Neutrophil (primary cell): ENCODE results near the gene DCDC2.

ENCODE experiments used
- H3K27ac ChIP-seq: fragments of 200-600 bp; sonication (generic); 2 replicates; pipeline ENCODE4 v1.5.1; 2016; ENCODE audit warnings: mild to moderate bottlenecking, moderate library complexity
- H3K27me3 ChIP-seq: fragments of 200-600 bp; sonication (generic); 2 replicates; pipeline ENCODE4 v1.6.0; 2016; ENCODE audit warnings: mild to moderate bottlenecking
- H3K36me3 ChIP-seq: fragments of 200-600 bp; sonication (generic); 2 replicates; pipeline ENCODE4 v1.5.1; 2017
- H3K4me1 ChIP-seq, 2 experiments: fragments of 200-600 bp in 1 of 2; sonication (generic) in 1 of 2; 1 replicate in 1 of 2; 2 replicates in 1 of 2; pipeline versions ENCODE4 v1.5.1 to v1.6.1; 2013 to 2016; ENCODE audit warnings: low read depth in 1 of 2, low read length in 1 of 2, mild to moderate bottlenecking in 1 of 2, moderate library complexity in 1 of 2; ENCODE audit not compliant: control insufficient read depth in 1 of 2, insufficient read depth in 1 of 2
- H3K4me3 ChIP-seq, 2 experiments: fragments of 200-600 bp in 1 of 2; sonication (generic) in 1 of 2; 1 replicate in 1 of 2; 2 replicates in 1 of 2; pipeline ENCODE4 v1.5.1; 2013 to 2016; ENCODE audit warnings: low read depth in 1 of 2, low read length in 1 of 2, mild to moderate bottlenecking in 1 of 2, moderate library complexity in 1 of 2
- H3K9me3 ChIP-seq: fragments of 200-600 bp; sonication (generic); 2 replicates; pipeline ENCODE4 v1.5.1; 2016
- CTCF ChIP-seq: fragments of 200-600 bp; sonication (generic); IDR thresholded peaks from 2 replicates; pipeline ENCODE4 v1.5.1; 2016; ENCODE audit warnings: antibody characterized with exemption

The DCDC2 gene

GRCh38 chr6:24157886-24158285, 200.0 kb downstream of the DCDC2 start:
- no peaks in the 10 kb centered on the region for H3K9me3 ChIP-seq
- no peaks in the 10 kb centered on the region for H3K36me3 ChIP-seq
- no peak for TF ChIP-seq CTCF
- no peaks in the 10 kb centered on the region for H3K27me3 ChIP-seq
- no peaks in the 10 kb centered on the region for H3K4me1 ChIP-seq
- no peak overlapping the region for H3K4me3 ChIP-seq
- no peak overlapping the region for H3K27ac ChIP-seq

- no peak overlapping the region for H3K27ac ChIP-seq
- TF ChIP-seq CTCF: no peak
- H3K36me3 ChIP-seq: no peaks in the 10 kb centered on the region
- no peak overlapping the region for H3K4me3 ChIP-seq
- no peaks in the 10 kb centered on the region for H3K9me3 ChIP-seq
- no peaks in the 10 kb centered on the region for H3K27me3 ChIP-seq
- H3K4me1 ChIP-seq: no peaks in the 10 kb centered on the region
These were observed 203.7 kb downstream of the DCDC2 start for GRCh38 chr6:24154121-24154520.

- Histone ChIP-seq H3K27ac (no peak overlapping the region), H3K27me3 (no peaks in the 10 kb centered on the region), H3K4me1 (no peaks in the 10 kb centered on the region), H3K9me3 (no peaks in the 10 kb centered on the region), H3K36me3 (no peaks in the 10 kb centered on the region), H3K4me3 (no peak overlapping the region)
- no peak for TF ChIP-seq CTCF
These were observed 205.8 kb downstream of the DCDC2 start for GRCh38 chr6:24152014-24152413.

- Histone ChIP-seq H3K4me3 (no peak overlapping the region), H3K27me3 (no peaks in the 10 kb centered on the region), H3K4me1 (no peaks in the 10 kb centered on the region), H3K9me3 (no peaks in the 10 kb centered on the region), H3K36me3 (no peaks in the 10 kb centered on the region), H3K27ac (no peak overlapping the region)
- no peak for TF ChIP-seq CTCF
These were observed 208.0 kb downstream of the DCDC2 start for GRCh38 chr6:24149836-24150235.

GRCh38 chr6:24149296-24149695, 208.6 kb downstream of the DCDC2 start:
- no peaks in the 10 kb centered on the region for H3K4me1 ChIP-seq
- no peaks in the 10 kb centered on the region for H3K27me3 ChIP-seq
- no peak overlapping the region for H3K27ac ChIP-seq
- no peaks in the 10 kb centered on the region for H3K36me3 ChIP-seq
- no peak for TF ChIP-seq CTCF
- no peaks in the 10 kb centered on the region for H3K9me3 ChIP-seq
- H3K4me3 ChIP-seq: no peak overlapping the region

GRCh38 chr6:24148684-24149083, 209.2 kb downstream of the DCDC2 start:
- TF ChIP-seq CTCF: no peak
- H3K9me3 ChIP-seq: no peaks in the 10 kb centered on the region
- no peaks in the 10 kb centered on the region for H3K27me3 ChIP-seq
- H3K4me1 ChIP-seq: no peaks in the 10 kb centered on the region
- H3K4me3 ChIP-seq: no peak overlapping the region
- no peaks in the 10 kb centered on the region for H3K36me3 ChIP-seq
- no peak overlapping the region for H3K27ac ChIP-seq
